RWPE2 (cell line): ENCODE results near the gene PDCD5.
"Not testable (repeated sequence)": the region's sequence is repeated elsewhere in the genome, so short reads cannot be mapped to it uniquely, and the experiment has no call there.

Experiments
- ATAC-seq: fragments of 200-7000 bp; cut with Tn5 transposase; 3 replicates; pipeline ENCODE4 v1.9.1; 2021; ENCODE audit warnings: low read depth
- DNase-seq: peaks from one replicate; pipeline ENCODE4 v3.0.0-alpha.2; 2020; ENCODE audit warnings: low spot score
- H3K27ac ChIP-seq: fragments of 450-650 bp; 2 replicates; pipeline ENCODE4 v1.5.1; 2017; ENCODE audit warnings: mild to moderate bottlenecking; ENCODE audit not compliant: poor library complexity, severe bottlenecking
- H3K27me3 ChIP-seq: fragments of 250-450 bp; sonication (Bioruptor Pico); 2 replicates; pipeline ENCODE4 v1.5.1; 2021; ENCODE audit warnings: mild to moderate bottlenecking, moderate library complexity; ENCODE audit not compliant: insufficient read depth, poor library complexity, severe bottlenecking
- H3K36me3 ChIP-seq: fragments of 250-450 bp; sonication (Bioruptor Pico); 2 replicates; pipeline ENCODE4 v1.5.1; 2020; ENCODE audit warnings: low read depth, mild to moderate bottlenecking, moderate library complexity
- H3K4me1 ChIP-seq: fragments of 250-450 bp; sonication (Bioruptor Pico); 2 replicates; pipeline ENCODE4 v1.5.1; 2021; ENCODE audit warnings: mild to moderate bottlenecking, moderate library complexity; ENCODE audit not compliant: insufficient read depth, poor library complexity, severe bottlenecking
- H3K4me3 ChIP-seq: fragments of 250-450 bp; sonication (Bioruptor Pico); 2 replicates; pipeline ENCODE4 v1.5.1; 2021; ENCODE audit warnings: mild to moderate bottlenecking, moderate library complexity; ENCODE audit not compliant: severe bottlenecking
- H3K9me3 ChIP-seq: fragments of 250-450 bp; sonication (Bioruptor Pico); 2 replicates; pipeline ENCODE4 v1.5.1; 2021; ENCODE audit warnings: mild to moderate bottlenecking, moderate library complexity; ENCODE audit not compliant: severe bottlenecking
- CTCF ChIP-seq: fragments of 450-650 bp; IDR thresholded peaks from one replicate; pipeline ENCODE4 v1.5.1; 2017; ENCODE audit warnings: mild to moderate bottlenecking, moderate library complexity; ENCODE audit not compliant: poor library complexity, severe bottlenecking

The PDCD5 gene

GRCh38 chr19:32558607-32559228 lies 22.3 kb upstream of the PDCD5 start:
- Histone ChIP-seq H3K4me1 (no peaks in the 10 kb centered on the region), H3K9me3 (no peaks in the 10 kb centered on the region), H3K36me3 (no peaks in the 10 kb centered on the region), H3K27me3 (no peaks in the 10 kb centered on the region), H3K27ac (no peak overlapping the region), H3K4me3 (no peak overlapping the region)
- no peak for ATAC-seq
- DNase-seq: no peak
- TF ChIP-seq CTCF: no peak

GRCh38 chr19:32563761-32564160 lies 17.2 kb upstream of the PDCD5 start:
- Histone ChIP-seq H3K27me3 (no peaks in the 10 kb centered on the region), H3K9me3 (no peaks in the 10 kb centered on the region), H3K4me3 (no peak overlapping the region), H3K4me1 (no peaks in the 10 kb centered on the region), H3K27ac (no peak overlapping the region), H3K36me3 (no peaks in the 10 kb centered on the region)
- no peak for ATAC-seq
- no peak for DNase-seq
- TF ChIP-seq CTCF: no peak

GRCh38 chr19:32566246-32566830 lies 14.7 kb upstream of the PDCD5 start:
- ATAC-seq: no peak
- H3K36me3 ChIP-seq: no peaks in the 10 kb centered on the region
- H3K9me3 ChIP-seq: no peaks in the 10 kb centered on the region
- H3K4me1 ChIP-seq: no peaks in the 10 kb centered on the region
- H3K27me3 ChIP-seq: no peaks in the 10 kb centered on the region
- no peak for TF ChIP-seq CTCF
- DNase-seq: no peak
- no peak overlapping the region for H3K4me3 ChIP-seq
- H3K27ac ChIP-seq: no peak overlapping the region

- no peaks in the 10 kb centered on the region for H3K4me1 ChIP-seq
- TF ChIP-seq CTCF: no peak
These were observed 13.5 kb upstream of the PDCD5 start for GRCh38 chr19:32567486-32567885.

GRCh38 chr19:32570081-32570785 lies 10.8 kb upstream of the PDCD5 start:
- no peaks in the 10 kb centered on the region for H3K4me1 ChIP-seq

More at GRCh38 chr19:32567486-32567885, 13.5 kb upstream of the PDCD5 start:
- Histone ChIP-seq H3K27me3 (no peaks in the 10 kb centered on the region), H3K36me3 (no peaks in the 10 kb centered on the region), H3K9me3 (no peaks in the 10 kb centered on the region), H3K27ac (no peak overlapping the region), H3K4me3 (no peak overlapping the region)
- ATAC-seq: no peak
- no peak for DNase-seq

GRCh38 chr19:32571471-32572075 lies 9.4 kb upstream of the PDCD5 start:
- H3K4me1 ChIP-seq, DNase-seq, ATAC-seq, H3K27ac ChIP-seq, H3K9me3 ChIP-seq, H3K27me3 ChIP-seq, H3K36me3 ChIP-seq, H3K4me3 ChIP-seq: not testable (repeated sequence)

More at GRCh38 chr19:32570081-32570785, 10.8 kb upstream of the PDCD5 start:
- H3K4me3 ChIP-seq: no peak overlapping the region
- no peaks in the 10 kb centered on the region for H3K36me3 ChIP-seq
- no peak overlapping the region for H3K27ac ChIP-seq
- no peaks in the 10 kb centered on the region for H3K9me3 ChIP-seq
- DNase-seq (no peak), ATAC-seq (peak; percentile 96)
- peak; percentile 81 for TF ChIP-seq CTCF
- H3K27me3 ChIP-seq: no peaks in the 10 kb centered on the region
